Measurements from ENCODE around the gene DYRK2.
"Not testable (repeated sequence)": the region's sequence is repeated elsewhere in the genome, so short reads cannot be mapped to it uniquely, and the experiment has no call there.

Gene DYRK2

DNA sequence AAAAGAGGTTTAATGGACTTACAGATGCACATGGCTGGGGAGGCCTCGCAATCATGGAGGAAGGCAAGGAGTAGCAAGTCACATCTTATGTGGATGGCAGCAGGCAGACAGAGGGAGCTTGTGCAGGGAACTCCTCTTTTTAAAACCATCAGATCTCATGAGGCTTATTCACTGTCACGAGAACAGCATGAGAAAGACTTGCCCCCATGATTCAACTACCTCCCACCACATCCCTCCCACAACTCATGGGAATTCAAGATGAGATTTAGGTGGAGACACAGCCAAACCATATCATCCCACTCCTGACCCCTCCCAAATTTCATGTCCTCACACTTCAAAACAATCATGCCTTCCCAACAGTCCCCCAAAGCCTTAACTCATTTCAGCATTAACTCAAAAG lies 24.0 kb downstream of the DYRK2 start:
- not testable (repeated sequence) for DNase-seq

GRCh38 chr12:67673509-67673908 lies 25.0 kb downstream of the DYRK2 start:
- not testable (repeated sequence) for DNase-seq

- no peak for DNase-seq
Observed at GRCh38 chr12:67674417-67674816, 25.9 kb downstream of the DYRK2 start.

GRCh38 chr12:67676624-67677023 lies 28.1 kb downstream of the DYRK2 start:
- peak; percentile 75 for DNase-seq

DNA sequence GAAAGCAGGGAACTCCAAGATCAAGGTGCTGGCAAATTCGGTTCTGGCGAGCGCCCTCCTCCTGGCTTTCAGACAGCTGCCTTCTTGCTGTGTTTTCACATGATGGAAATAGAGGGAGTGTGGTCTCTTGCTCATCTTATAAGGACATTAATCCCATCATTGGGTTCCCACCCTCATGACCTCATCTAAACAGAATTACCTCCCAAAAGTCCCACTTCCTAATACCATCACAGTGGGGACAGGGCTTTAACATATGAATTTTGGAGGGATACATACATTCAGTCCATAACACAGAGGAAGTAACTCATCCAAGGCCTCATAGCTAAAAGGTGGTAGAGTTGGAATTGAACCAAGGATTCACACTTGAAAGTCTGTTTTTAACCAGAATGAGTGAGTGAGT lies 28.6 kb downstream of the DYRK2 start:
- peak; percentile 56 for DNase-seq

DNA sequence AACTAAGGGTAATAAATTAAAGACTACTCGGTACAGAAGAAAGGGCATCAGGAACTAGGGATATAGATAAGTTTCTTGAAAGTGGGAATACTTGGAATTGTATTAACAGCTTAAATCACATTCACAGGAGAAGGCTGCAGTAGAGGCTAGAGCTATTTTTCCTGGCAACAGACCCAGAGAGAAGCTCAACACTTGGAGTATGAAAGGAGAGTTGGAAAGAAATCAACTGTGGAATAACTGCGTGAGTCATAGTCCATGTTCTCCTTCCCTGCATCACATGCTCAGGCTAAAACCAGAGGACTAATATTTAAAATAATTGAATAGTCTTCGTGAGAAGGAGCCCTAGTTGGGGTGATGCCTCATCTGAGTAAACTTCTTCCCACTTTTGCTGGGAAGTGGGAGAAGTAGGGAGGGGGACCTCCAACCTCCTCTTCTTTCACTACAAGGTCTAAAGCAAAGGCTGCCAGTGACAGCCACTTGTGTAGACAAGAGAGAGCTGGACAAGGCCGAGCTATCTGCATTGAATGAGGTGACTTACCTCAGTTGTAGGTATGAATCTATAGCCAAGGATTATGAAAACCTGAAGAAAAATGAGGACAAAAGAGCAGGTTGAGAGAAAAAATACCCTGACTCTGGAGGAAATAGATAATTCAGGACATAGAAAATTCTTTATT lies 32.7 kb downstream of the DYRK2 start:
- DNase-seq = peak; percentile 98

GRCh38 chr12:67681941-67682620 lies 33.5 kb downstream of the DYRK2 start:
- no peak for DNase-seq

GRCh38 chr12:67689385-67689784 lies 40.8 kb downstream of the DYRK2 start:
- DNase-seq = no peak

DNA sequence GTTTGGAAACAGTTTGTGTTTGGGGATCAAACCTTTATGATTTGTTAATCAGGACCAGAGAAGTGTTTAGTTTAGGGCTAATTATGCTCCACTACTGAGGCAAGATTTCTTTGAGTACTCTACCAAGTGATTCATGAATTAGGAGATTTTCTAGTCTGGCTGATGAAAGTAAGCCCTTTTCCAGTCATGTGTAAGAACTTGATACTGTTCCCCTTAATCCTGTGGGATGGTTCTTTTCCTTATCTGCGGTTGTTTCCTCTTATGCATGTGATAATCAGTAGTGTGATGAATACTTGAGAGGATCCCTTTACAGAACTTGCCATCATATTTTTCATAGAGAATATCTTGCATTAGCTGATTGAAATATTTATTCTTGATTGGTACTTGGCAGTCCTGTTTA lies 42.1 kb downstream of the DYRK2 start:
- no peak for DNase-seq

GRCh38 chr12:67691220-67691619 lies 42.7 kb downstream of the DYRK2 start:
- no peak for DNase-seq

DNA sequence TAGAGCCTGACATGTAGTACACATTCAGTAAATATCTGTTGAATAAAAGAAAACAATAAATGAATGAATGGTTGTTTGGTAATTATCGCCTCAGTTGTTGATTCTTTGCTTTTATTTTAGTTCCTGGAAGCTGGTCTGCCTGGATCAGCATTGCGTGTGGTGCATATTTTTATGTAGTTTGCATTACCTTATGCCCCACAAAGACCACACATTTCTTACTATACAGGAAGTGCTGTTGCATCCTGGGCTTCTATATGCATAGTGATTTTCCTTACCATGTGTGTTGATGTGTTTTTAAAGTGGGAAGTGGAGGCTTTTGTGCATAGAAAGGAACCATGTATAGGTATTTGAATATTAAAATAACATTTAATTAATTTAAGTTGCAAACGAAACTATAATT lies 43.6 kb downstream of the DYRK2 start:
- no peak for DNase-seq

GRCh38 chr12:67692966-67693365 lies 44.4 kb downstream of the DYRK2 start:
- no peak for DNase-seq

DNA sequence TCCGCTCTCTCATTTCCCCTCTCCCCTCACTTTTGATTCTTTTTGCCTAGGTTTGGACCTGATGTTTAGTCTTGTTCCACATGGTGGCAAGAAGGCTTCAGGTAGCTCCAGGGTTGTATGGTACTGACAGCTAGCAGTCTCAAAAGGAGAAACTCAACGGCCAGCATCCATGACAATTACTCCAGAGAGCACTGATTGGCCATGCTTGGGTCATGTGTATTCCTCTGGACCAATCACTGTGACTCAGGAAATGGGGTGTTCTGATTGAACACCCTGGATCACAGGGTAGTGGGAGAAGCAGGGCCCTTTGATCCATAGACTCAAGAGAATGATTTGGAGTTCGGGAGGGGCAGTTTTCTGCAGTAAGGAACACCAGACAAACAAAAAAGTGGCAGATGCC lies 45.3 kb downstream of the DYRK2 start:
- no peak for DNase-seq

DNA sequence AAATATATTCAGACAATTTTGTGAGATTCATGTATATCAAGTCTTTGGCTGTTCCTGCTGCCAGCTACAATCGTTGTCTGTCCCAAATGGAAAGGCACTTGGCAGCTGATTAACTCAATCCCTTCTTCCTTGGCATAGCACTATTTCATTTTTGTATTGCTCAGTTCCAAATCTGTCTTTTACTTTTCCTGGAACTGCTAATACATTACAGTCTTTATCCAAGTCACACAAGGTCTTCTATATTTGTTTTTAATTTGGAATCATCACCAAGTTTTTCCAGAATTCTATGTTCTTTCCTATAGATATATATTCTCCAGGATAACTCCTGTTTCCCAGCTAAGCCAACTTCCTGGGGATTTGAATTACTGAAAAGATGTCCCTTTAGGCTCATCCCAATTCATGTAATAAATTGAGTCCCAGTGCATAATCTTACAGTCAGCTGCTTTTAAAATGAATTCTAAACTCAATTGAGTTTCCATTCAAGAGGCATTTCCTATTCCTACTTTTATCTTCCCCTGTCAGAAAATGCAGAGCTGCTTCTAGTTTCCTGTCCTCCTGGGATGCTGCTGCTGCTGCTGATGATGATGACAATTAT lies 45.9 kb downstream of the DYRK2 start:
- DNase-seq = no peak

- no peak for DNase-seq
Observed at GRCh38 chr12:67695974-67696373, 47.4 kb downstream of the DYRK2 start.

- peak; percentile 56 for DNase-seq
Observed at GRCh38 chr12:67697443-67697842, 48.9 kb downstream of the DYRK2 start.

GRCh38 chr12:67697967-67698366 lies 49.4 kb downstream of the DYRK2 start:
- peak; percentile 44 for DNase-seq

- no peak for DNase-seq
Observed at GRCh38 chr12:67698672-67699581, 50.4 kb downstream of the DYRK2 start.

DNA sequence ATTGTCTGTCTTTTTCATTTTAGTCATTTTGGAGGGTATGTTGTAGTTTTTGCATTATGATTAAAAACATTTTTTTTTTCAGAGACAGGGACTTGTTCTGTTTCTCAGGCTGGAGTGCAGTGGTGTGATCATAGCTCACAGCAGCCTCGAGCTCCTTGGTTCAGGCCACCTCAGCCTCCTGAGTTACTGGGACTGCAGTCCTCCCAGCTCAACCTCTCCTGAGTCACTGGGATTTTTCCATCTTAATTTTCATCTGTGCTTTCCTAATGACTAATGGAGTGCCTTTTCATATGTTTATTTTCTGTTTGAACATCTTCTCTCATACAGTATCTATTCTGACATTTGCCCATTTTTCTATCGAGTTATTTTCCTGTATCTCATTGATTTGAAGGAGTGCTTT lies 52.6 kb downstream of the DYRK2 start:
- DNase-seq = no peak

- DNase-seq = no peak
Observed at GRCh38 chr12:67702136-67702535, 53.6 kb downstream of the DYRK2 start.

DNA sequence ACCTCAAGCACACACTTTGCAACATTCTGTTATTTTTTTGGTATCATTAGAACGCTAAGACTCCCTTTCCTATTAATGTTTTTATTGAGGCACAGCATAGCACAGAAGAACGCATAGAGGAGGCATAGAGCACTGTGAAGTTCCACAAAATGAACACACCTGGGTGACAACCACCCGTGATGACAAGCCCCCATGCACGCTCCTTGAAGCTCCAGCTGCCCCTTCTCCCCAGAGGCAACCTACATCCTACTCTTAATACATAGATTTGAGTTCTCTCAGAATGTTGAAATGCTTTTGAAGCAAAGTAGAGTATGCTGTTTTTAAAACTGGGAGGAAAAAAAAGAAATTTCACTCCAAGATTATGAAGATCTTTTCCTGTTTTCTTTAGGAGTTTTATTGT lies 55.5 kb downstream of the DYRK2 start:
- DNase-seq = no peak

- DNase-seq = peak; percentile 86
Observed at GRCh38 chr12:67705394-67706370, 57.1 kb downstream of the DYRK2 start.
